ENCODE results near the gene TRPM5.

DNA sequence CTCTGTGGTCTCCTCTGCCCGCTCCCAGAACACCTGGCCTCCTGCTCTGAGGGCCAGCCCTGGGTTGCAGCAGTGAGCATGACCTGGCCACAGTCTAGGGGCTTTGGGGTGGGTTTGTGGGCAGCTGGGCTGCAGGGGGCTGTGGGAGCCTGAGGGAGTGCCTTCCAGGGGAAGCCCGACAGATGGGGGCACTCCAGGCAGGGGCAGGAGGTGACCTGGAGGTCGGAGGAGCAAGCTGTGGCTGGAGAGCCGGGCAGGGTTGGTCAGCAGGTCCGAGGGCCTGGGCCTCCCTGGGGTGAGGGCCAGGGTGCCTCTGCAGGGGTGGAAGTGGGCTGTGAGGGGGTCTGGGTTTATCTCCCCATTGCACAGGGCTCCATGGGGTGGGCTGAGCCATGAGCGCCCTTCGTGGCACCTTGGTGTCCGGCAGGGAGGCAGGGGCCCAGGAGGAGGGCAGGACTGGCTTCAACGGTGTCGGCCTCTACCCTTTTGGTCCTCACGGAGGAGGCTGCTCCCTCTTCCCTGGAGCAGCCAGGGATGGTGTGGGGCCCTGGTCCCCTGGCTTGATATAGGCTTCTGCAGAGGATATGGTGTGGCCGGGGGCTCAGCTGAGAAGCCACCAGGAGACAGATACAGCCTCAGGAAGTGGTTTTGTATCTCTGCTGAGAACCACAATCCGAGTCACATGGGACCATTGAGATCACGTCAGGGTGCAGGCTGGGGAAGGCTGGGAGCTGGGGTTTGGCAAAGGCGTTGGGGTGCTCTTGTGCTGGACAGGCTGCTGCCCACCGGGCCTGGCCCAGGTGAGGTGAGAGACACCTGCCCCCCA is 22.8 kb upstream of the TRPM5 start:
- TF ChIP-seq, protein P1, sequence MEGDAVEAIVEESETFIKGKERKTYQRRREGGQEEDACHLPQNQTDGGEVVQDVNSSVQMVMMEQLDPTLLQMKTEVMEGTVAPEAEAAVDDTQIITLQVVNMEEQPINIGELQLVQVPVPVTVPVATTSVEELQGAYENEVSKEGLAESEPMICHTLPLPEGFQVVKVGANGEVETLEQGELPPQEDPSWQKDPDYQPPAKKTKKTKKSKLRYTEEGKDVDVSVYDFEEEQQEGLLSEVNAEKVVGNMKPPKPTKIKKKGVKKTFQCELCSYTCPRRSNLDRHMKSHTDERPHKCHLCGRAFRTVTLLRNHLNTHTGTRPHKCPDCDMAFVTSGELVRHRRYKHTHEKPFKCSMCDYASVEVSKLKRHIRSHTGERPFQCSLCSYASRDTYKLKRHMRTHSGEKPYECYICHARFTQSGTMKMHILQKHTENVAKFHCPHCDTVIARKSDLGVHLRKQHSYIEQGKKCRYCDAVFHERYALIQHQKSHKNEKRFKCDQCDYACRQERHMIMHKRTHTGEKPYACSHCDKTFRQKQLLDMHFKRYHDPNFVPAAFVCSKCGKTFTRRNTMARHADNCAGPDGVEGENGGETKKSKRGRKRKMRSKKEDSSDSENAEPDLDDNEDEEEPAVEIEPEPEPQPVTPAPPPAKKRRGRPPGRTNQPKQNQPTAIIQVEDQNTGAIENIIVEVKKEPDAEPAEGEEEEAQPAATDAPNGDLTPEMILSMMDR (IDR thresholded peaks at IDR 0.05): no peak
- TF ChIP-seq POLR2A (IDR thresholded peaks at IDR 0.05): no peak
- no peak for TF ChIP-seq EP300 (IDR thresholded peaks at IDR 0.05)

All from stomach (tissue), 4 donors.